Esophagus muscularis mucosa (tissue), 4 donors: ENCODE results near the gene EEIG1. TPM values are rescaled to one million over a fixed set of nuclear protein-coding genes. Genes with fewer than 3 reads are reported as not detected.

ENCODE experiments used
- DNase-seq: peaks from one replicate; pipeline ENCODE4 v3.0.0-alpha.2; 2017; ENCODE audit errors: extremely low spot score
- H3K27ac ChIP-seq, 4 donors: fragments of 200-600 bp; sonication (generic); replicated peaks in 1 of 4; 1 replicate in 3 of 4; 2 replicates in 1 of 4; pipeline ENCODE4 v1.5.1; 2016 to 2019; ENCODE audit warnings: mild to moderate bottlenecking in 1 of 4
- H3K27me3 ChIP-seq, 4 donors: fragments of 200-600 bp; sonication (generic); one replicate each; pipeline versions ENCODE4 v1.5.1 to v1.6.0; 2016 to 2019
- H3K36me3 ChIP-seq, 4 donors: fragments of 200-600 bp; sonication (generic); one replicate each; pipeline ENCODE4 v1.5.1; 2016 to 2019
- H3K4me1 ChIP-seq, 4 donors: fragments of 200-600 bp; sonication (generic); one replicate each; pipeline ENCODE4 v1.5.1; 2016 to 2019
- H3K4me3 ChIP-seq, 4 donors: fragments of 200-600 bp; sonication (generic); 1 replicate in 2 of 4; 2 replicates in 2 of 4; pipeline ENCODE4 v1.5.1; 2016 to 2019; ENCODE audit warnings: mild to moderate bottlenecking in 4 of 4, moderate library complexity in 1 of 4
- H3K9me3 ChIP-seq, 4 donors: fragments of 200-600 bp; sonication (generic); 1 replicate in 3 of 4; 2 replicates in 1 of 4; pipeline ENCODE4 v1.5.1; 2016 to 2019
- EP300 ChIP-seq: sonication (generic); formaldehyde crosslinking; IDR thresholded peaks from one replicate; pipeline ENCODE4 v1.6.1; 2017; ENCODE audit warnings: antibody characterized with exemption
- POLR2A ChIP-seq: fragments of 450-650 bp; IDR thresholded peaks from one replicate; pipeline ENCODE4 v1.6.1; 2017; ENCODE audit warnings: antibody characterized with exemption, moderate library complexity, mild to moderate bottlenecking, low read depth
- POLR2AphosphoS5 ChIP-seq, 2 donors: sonication (generic); formaldehyde crosslinking; IDR thresholded peaks; one replicate each; pipeline ENCODE4 v1.6.1; 2017; ENCODE audit warnings: antibody characterized with exemption in 2 of 2
- WGBS: methylation state at CpG from one replicate; pipeline ENCODE4 v1.1.5; 2018; 5-methylcytosine and 5-hydroxymethylcytosine counted together
- intact Hi-C: fragments of 100-400 bp; cut with DNase I; formaldehyde crosslinking; loops from one replicate; pipeline ENCODE4 v1.15.1; 2023
- total RNA-seq, 4 donors: library from RNA; depleted of rRNA; stranded (reverse); fragments of >200 nt; gene quantifications; one replicate each; pipeline versions ENCODE4 v1.1.0 to v1.2.1, GENCODE V29; 2016
- TF ChIP-seq, protein P1 (sequence below), 3 experiments: fragments of 200-600 bp in 2 of 3; fragments of 450-650 bp in 1 of 3; sonication (generic) in 2 of 3; IDR thresholded peaks; one replicate each; pipeline ENCODE4 v1.5.1; 2017 to 2019; ENCODE audit warnings: antibody characterized with exemption in 3 of 3, mild to moderate bottlenecking in 2 of 3, moderate library complexity in 1 of 3

The EEIG1 gene
- total RNA-seq, 4 donors from 2014 or later: 12.4 to 29.5 (median 20.0) TPM

DNA sequence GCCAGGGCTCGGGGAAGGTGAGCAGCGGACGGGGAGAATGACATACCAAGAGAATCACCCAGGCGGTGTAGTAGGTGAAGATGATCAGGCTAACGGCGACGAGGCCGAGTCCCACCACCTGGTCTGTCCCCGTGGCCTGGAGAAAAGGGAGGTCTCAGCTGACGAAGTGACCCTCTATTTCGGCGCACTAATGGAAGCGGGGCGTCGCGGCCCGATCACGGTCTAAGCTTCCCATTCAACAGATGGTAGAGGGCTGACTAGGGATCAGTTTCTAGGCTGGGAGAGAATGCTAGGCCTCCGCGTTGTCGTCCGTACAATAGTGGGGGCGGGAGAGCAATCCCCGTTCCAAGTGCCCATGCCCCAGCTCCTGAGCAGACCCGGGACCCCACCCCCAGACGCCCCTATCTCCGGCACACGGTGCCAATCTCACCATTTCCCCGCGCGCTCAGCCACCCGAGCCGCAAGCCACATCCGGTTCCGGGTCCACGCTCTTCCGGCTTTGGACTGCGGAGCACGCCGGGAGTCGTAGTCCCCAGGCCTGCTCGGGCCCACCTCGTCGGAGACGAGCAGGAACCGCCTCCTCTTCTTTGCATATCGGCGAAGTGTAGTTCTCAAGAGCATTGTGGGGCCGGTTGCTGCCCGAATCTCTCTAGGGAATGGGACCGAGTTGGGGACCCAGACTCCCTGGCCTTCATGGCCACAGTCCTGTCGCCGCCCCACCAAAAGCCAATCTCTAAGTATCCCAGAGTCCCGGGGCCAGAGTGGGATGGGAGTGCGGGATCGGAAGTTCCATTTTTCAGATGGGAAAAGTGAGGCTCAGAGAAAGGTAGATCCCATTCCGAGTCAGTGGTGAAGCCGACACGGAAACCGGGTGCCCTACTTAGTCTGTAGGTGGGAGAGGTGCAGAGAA, 43.1 kb downstream of the EEIG1 start, which contains the start of gene DPM2:
Gene DPM2, minus strand, starts transcription at position 467 of the 910 bp plus-strand sequence. Its CDS starts 34 bp downstream, at position 433.
- TF ChIP-seq POLR2A: peak; percentile 27
- peak; percentile 88 to 90 for TF ChIP-seq POLR2AphosphoS5 (IDR thresholded peaks at IDR 0.05)
- TF ChIP-seq, protein P1, sequence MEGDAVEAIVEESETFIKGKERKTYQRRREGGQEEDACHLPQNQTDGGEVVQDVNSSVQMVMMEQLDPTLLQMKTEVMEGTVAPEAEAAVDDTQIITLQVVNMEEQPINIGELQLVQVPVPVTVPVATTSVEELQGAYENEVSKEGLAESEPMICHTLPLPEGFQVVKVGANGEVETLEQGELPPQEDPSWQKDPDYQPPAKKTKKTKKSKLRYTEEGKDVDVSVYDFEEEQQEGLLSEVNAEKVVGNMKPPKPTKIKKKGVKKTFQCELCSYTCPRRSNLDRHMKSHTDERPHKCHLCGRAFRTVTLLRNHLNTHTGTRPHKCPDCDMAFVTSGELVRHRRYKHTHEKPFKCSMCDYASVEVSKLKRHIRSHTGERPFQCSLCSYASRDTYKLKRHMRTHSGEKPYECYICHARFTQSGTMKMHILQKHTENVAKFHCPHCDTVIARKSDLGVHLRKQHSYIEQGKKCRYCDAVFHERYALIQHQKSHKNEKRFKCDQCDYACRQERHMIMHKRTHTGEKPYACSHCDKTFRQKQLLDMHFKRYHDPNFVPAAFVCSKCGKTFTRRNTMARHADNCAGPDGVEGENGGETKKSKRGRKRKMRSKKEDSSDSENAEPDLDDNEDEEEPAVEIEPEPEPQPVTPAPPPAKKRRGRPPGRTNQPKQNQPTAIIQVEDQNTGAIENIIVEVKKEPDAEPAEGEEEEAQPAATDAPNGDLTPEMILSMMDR (IDR thresholded peaks at IDR 0.05): peak in 1 of 3 experiments; percentile 12
- no peak for TF ChIP-seq EP300
- peak; percentile 95 for DNase-seq
- H3K4me1 ChIP-seq: peaks cover 28 to 50% (median 43%) of the 10 kb centered on the region in 4 donors
- peaks cover 0 to 38% (median 27%) of the 10 kb centered on the region in 4 donors for H3K36me3 ChIP-seq
- 13% methylated on average over 22 of the region's 60 CpGs for WGBS
- no peaks in the 10 kb centered on the region for H3K9me3 ChIP-seq
- intact Hi-C loops: no loop called here
- H3K4me3 ChIP-seq: peak within 1 kb of the TSS; percentile 67 to 88 (median 79)
- H3K27me3 ChIP-seq: no peaks in the 10 kb centered on the region
- peak within 1 kb of the TSS; percentile 50 to 73 (median 67) for H3K27ac ChIP-seq

DNA sequence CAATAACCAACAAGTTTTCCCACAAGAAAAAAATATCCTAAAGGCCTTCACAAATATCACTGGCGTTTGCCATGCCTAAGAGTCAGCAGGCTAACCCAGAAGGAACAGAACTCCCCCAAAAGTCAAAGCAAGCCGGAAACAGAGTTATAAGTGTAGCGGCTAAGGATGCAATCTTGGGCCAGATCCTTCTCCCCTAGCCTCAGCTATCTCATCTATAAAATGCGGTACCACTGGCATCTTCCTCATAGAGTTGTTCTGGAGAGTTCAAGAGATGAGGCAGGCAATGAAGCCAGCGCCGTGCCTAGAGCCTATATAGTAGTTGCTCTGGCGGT, 43.8 kb downstream of the EEIG1 start:
- peak overlapping the region in 3 of 4 donors; percentile 65 to 73 (median 69) for H3K27ac ChIP-seq
- peak overlapping the region; percentile 67 to 88 (median 79) for H3K4me3 ChIP-seq
- no peak for DNase-seq
- H3K4me1 ChIP-seq: peaks cover 22 to 44% (median 37%) of the 10 kb centered on the region in 4 donors
- 21% methylated on average over 7 of the region's 7 CpGs for WGBS
- TF ChIP-seq EP300 (no peak), POLR2A (no peak), POLR2AphosphoS5 (IDR thresholded peaks at IDR 0.05) (no peak)
- TF ChIP-seq, protein P1 (IDR thresholded peaks at IDR 0.05): no peak
- no peaks in the 10 kb centered on the region for H3K27me3 ChIP-seq
- intact Hi-C loops: no loop called here
- peaks cover 0 to 32% (median 22%) of the 10 kb centered on the region in 4 donors for H3K36me3 ChIP-seq
- no peaks in the 10 kb centered on the region for H3K9me3 ChIP-seq

DNA sequence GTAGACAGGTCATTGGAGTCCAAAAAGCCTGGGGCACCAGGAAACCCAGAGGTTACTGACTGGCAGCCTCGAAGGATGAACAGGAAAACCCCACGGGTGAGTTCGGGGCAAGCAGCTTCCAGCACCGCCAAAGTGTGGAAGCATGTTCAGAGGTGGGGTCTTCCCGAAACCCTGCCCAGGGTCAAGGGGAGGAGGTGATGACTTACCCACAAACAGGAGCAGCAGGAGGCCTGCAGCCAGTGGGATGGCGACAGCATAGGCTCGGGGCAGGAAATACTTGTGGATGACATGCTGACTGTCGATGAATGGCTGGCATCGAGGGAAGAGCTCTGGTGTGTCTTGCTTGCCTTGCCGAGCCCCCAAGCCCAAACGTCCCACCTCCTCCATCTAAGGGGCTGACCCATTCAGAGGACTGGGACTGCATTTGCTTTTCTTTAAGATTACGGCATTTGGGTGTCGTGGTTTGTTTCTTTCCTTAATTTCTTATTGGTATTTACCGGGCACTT, 44.4 kb downstream of the EEIG1 start:
- intact Hi-C loops: no loop called here
- no peak overlapping the region for H3K27ac ChIP-seq
- H3K4me3 ChIP-seq: peak overlapping the region; percentile 67 to 88 (median 79)
- H3K9me3 ChIP-seq: no peaks in the 10 kb centered on the region
- H3K27me3 ChIP-seq: peaks cover 0 to 2% (median 0%) of the 10 kb centered on the region in 4 donors
- peaks cover 22 to 44% (median 37%) of the 10 kb centered on the region in 4 donors for H3K4me1 ChIP-seq
- TF ChIP-seq, protein P1 (IDR thresholded peaks at IDR 0.05): no peak
- no peak for TF ChIP-seq POLR2A
- no peak for TF ChIP-seq POLR2AphosphoS5 (IDR thresholded peaks at IDR 0.05)
- TF ChIP-seq EP300: no peak
- WGBS: 77% methylated on average over 14 of the region's 14 CpGs
- DNase-seq: no peak
- peaks cover 0 to 27% (median 19%) of the 10 kb centered on the region in 4 donors for H3K36me3 ChIP-seq

DNA sequence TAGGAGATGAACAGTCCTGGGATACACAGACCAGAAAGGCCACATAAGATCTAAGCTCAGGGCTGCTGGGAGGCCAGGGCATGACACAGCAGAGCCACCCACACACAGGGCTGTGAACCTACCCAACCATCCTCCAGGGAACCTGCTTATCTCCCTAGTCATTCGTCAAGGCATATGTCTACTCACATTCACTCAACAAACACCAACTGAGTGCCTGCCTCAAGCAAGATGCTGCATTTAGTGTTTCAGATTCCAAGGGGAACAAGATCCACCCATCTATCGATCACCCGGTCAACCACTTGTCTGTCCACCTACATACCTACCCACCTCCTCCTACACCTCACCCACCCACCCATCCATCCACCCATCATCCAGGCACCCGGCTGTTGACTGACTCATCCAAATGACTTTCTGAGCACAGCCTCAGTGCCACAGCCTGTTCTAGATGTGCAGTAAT, 45.0 kb downstream of the EEIG1 start:
- H3K27me3 ChIP-seq: peaks cover 0 to 2% (median 0%) of the 10 kb centered on the region in 4 donors
- H3K36me3 ChIP-seq: peaks cover 0 to 21% (median 19%) of the 10 kb centered on the region in 4 donors
- H3K9me3 ChIP-seq: no peaks in the 10 kb centered on the region
- no peak overlapping the region for H3K27ac ChIP-seq
- intact Hi-C loops: no loop called here
- no peak for TF ChIP-seq EP300
- peaks cover 28 to 50% (median 42%) of the 10 kb centered on the region in 4 donors for H3K4me1 ChIP-seq
- no peak overlapping the region for H3K4me3 ChIP-seq
- no peak for DNase-seq
- WGBS: 86% methylated on average over 4 of the region's 4 CpGs

DNA sequence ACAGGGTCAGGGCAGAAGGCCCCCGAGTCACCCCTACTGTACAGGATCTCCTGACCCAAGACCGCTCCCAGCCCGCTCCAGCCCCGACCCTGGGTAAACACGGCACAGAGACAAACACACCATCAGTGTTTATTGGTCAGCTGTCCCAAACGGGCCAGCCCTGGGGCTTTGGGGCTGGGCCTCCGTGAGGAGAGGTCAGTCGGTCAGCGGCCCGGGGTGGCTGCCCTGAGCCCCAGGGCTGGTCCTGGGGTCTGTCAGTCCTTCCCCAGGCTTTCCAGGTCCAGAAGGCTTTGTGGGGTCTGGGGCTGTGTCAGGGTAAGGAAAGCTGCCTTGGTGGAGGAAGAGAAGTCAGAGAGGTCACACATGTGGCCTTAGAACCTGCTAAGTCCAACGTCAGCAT, 45.8 kb downstream of the EEIG1 start:
- no peak for DNase-seq
- 53% methylated on average over 5 of the region's 11 CpGs for WGBS

More for the DNA sequence above, 45.8 kb downstream of the EEIG1 start:
- Histone ChIP-seq H3K36me3 (peaks cover 0 to 19% (median 18%) of the 10 kb centered on the region in 4 donors), H3K9me3 (no peaks in the 10 kb centered on the region), H3K4me3 (no peak overlapping the region), H3K4me1 (peaks cover 36 to 58% (median 50%) of the 10 kb centered on the region in 4 donors), H3K27me3 (peaks cover 0 to 2% (median 0%) of the 10 kb centered on the region in 4 donors), H3K27ac (no peak overlapping the region)
- no peak for TF ChIP-seq POLR2A
- TF ChIP-seq POLR2AphosphoS5 (IDR thresholded peaks at IDR 0.05): no peak
- no peak for TF ChIP-seq EP300
- TF ChIP-seq, protein P1 (IDR thresholded peaks at IDR 0.05): no peak
- intact Hi-C loops: no loop called here
